Left ventricle myocardium superior (tissue), 1 donor: ENCODE results near the gene ZNF385D. TPM values are rescaled to one million over a fixed set of nuclear protein-coding genes. Genes with fewer than 3 reads are reported as not detected.

Source experiments
- ATAC-seq: fragments of 200-7000 bp; cut with Tn5 transposase; one replicate; pipeline ENCODE4 v1.9.1; 2020; ENCODE audit warnings: mild to moderate bottlenecking, moderate library complexity
- DNase-seq: peaks from one replicate; pipeline ENCODE4 v3.0.0-alpha.2; 2020
- intact Hi-C: fragments of 100-400 bp; cut with micrococcal nuclease; formaldehyde crosslinking; loops from one replicate; pipeline ENCODE4 v1.11.0; 2022
- total RNA-seq: library from RNA; stranded (reverse); fragmentation: NEBNext Ultra II Directional; extraction: Animal tissue kit (Norgen Biotek cat#: 25700); gene quantifications from one replicate; pipeline ENCODE4 v1.2.1, GENCODE V29; 2021
- donor health status: DM: no; HTN: yes; CAD: no; lungs with severe emphysema.

The ZNF385D gene
- total RNA-seq, 1 donor from 2014 or later = 2.8 TPM

- DNase-seq (no peak), ATAC-seq (no peak)
- intact Hi-C loops = no loop called here
Measured at GRCh38 chr3:21638488-21638887, 112.5 kb downstream of the ZNF385D start.

- intact Hi-C loops = no loop called here
- ATAC-seq (no peak), DNase-seq (no peak)
Measured at GRCh38 chr3:21634112-21634511, 116.9 kb downstream of the ZNF385D start.

- intact Hi-C loops = no loop called here
- no peak for DNase-seq
- no peak for ATAC-seq
Measured at GRCh38 chr3:21624524-21624923, 126.5 kb downstream of the ZNF385D start.

DNA sequence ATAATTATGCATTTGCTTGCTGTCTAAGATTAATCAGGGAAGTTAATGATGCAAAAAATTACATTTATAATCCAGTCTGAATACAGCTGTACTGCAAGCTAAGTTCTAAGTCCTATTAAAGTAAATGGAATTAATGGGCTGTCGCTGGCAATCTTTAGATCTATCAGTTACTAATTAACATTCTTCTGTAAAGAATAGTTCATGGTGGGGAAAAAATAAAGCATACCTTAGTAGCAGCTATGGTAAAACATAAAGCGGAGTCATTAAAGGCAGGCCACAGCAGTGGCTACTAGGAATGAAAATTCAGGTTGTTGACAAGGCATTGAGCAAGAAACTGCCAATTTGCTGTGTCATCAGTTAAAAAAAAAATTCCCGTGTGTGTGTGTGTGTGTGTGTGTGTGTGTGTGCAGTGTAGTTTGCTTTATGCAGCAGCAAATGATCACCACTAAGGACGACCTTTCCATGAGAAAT lies 129.8 kb downstream of the ZNF385D start:
- DNase-seq (no peak), ATAC-seq (no peak)
- intact Hi-C loops = no loop called here

DNA sequence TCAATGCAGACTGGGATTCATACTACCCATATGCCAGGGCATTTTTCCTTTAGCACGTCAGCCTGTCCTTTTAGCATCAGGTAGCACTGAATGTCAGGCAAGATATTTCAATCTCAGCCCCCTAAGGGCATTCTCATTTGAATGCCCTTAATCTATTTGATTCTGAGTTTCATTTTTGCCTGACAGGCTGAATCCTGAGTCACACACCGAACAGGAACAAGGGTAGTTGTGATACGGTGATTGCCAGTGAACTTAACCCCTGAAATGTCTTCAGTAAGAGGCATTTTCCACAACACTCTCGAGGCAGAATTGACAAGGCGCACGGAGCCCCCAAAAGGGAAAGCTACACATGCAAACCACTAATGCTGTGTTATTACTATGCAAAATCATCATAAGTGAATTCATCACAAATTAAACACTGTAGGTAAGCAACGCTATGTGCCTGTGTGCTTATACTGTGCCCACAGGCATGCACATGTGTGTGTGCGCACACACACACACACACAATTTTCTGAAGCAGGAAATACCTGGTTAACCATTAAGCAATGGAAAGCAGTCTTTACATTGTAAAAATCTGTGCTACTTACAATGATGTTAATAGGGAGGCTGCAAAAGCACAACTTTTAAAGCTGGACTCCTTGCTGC lies 130.4 kb downstream of the ZNF385D start:
- no peak for ATAC-seq
- intact Hi-C loops = no loop called here
- DNase-seq = no peak

DNA sequence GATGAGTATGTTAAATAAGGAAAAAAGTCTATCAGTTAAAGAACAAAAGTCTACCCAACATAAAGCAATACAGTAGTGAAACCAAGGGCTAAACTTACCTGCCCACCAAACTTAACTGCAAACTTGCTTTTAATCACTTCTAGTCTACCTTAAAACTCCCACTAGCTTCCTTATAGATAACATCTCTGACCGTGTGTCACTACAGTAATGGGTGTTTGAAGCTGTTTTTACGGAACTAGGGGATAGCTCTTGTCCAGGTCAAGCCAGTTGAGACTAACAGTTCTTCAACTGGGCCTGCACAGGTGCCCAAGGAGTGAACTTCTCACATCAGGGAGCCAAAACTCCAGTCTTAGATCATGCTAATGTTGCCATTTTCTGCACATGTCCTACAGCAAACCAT lies 132.3 kb downstream of the ZNF385D start:
- ATAC-seq (no peak), DNase-seq (no peak)
- intact Hi-C loops = no loop called here

- DNase-seq = no peak
- no peak for ATAC-seq
- intact Hi-C loops = no loop called here
Measured at GRCh38 chr3:21613372-21614070, 137.5 kb downstream of the ZNF385D start.

DNA sequence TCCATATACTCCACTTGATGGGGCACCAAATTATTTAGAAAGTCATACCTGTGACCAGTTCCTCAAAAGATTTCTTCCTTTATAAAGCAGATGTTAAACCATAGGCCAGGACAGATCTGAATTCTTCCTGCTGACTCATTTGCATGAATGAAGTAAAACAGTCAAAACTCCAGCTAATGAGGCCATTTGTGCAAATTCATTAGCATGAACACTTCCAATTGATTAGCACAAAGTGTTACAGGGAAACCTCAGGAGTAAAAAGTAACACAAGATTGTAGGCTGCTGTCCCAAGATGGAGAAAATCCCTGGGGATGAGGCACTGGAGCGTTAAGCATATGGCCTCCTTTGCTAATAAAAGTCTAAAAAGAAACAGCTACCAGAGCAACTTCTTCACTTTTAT lies 149.8 kb downstream of the ZNF385D start:
- DNase-seq = no peak
- intact Hi-C loops = no loop called here
- ATAC-seq = no peak

DNA sequence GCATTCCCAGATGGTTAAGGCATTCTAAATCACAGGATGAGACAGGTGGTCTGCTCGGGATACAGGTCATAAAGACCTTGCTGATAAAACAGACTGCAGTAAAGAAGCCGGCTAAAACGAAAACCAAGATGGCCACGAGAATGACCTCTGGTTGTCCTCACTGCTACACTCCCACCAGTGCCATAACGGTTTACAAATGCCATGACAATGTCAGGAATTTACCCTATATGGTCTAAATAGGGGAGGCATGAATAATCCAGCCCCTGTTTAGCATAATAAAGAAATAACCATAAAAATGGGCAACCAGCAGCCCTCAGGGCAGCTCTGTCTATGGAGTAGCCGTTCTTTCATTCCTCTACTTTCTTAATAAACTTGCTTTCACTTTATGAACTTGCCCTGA lies 151.1 kb downstream of the ZNF385D start:
- intact Hi-C loops = no loop called here
- ATAC-seq (no peak), DNase-seq (no peak)

DNA sequence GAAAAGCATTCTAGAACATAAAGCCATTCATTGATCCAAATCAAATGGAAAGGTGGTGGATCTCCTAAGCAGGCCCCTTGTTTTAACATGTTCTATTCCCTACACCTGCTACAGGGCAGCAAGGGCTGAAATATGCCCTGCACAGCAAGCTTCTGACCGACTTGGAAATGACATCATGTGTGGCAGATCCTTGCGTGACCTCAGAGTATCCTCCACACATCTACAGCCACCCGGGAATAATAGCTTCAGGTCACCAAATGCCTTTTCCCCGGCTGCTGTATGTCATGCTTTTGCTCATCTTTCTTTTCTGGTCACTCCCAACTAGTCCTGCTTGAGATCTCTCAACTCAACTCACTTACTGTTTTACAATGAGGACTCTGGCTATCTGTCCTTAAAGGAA lies 158.2 kb downstream of the ZNF385D start:
- DNase-seq (no peak), ATAC-seq (no peak)
- intact Hi-C loops = no loop called here

GRCh38 chr3:21587894-21588293 lies 163.1 kb downstream of the ZNF385D start:
- ATAC-seq = no peak
- DNase-seq = no peak
- intact Hi-C loops = no loop called here

DNA sequence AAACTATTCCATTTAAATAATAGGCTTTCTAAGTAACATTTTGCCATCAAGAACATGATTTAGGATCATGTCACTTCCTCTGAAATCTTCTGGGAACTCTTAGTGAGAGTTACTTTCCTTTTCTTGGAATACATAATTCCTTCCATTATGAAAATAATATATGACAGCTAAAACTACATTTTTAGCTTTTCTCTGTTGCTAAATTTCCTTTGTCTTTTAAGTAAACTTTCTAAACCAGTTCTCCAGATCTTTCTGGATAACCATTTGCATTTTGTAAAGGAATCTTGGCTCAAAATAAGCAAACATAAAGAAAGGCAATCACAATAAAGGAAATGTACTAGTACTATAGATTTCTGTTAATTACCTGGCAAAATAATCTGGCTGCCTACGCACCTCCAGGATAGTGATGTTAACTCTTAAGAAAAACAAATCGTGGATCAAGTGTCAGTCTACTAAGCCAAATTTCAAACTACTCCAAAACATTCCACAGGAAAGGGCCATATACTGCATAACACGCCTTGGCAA lies 165.7 kb downstream of the ZNF385D start:
- ATAC-seq = no peak
- DNase-seq = no peak
- intact Hi-C loops = no loop called here

GRCh38 chr3:21573291-21573690 lies 177.7 kb downstream of the ZNF385D start:
- DNase-seq = no peak
- intact Hi-C loops = no loop called here
- no peak for ATAC-seq

GRCh38 chr3:21564531-21564930 lies 186.5 kb downstream of the ZNF385D start:
- DNase-seq (no peak), ATAC-seq (no peak)
- intact Hi-C loops = no loop called here

- intact Hi-C loops = no loop called here
- DNase-seq = no peak
- peak; percentile 51 for ATAC-seq
Measured at GRCh38 chr3:21562243-21562642, 188.8 kb downstream of the ZNF385D start.

GRCh38 chr3:21561472-21561871 lies 189.5 kb downstream of the ZNF385D start:
- DNase-seq (no peak), ATAC-seq (no peak)
- intact Hi-C loops = no loop called here

- no peak for ATAC-seq
- intact Hi-C loops = no loop called here
- no peak for DNase-seq
Measured at GRCh38 chr3:21551019-21551418, 200.0 kb downstream of the ZNF385D start.

- ATAC-seq (no peak), DNase-seq (no peak)
- intact Hi-C loops = no loop called here
Measured at GRCh38 chr3:21544076-21544462, 206.9 kb downstream of the ZNF385D start.

DNA sequence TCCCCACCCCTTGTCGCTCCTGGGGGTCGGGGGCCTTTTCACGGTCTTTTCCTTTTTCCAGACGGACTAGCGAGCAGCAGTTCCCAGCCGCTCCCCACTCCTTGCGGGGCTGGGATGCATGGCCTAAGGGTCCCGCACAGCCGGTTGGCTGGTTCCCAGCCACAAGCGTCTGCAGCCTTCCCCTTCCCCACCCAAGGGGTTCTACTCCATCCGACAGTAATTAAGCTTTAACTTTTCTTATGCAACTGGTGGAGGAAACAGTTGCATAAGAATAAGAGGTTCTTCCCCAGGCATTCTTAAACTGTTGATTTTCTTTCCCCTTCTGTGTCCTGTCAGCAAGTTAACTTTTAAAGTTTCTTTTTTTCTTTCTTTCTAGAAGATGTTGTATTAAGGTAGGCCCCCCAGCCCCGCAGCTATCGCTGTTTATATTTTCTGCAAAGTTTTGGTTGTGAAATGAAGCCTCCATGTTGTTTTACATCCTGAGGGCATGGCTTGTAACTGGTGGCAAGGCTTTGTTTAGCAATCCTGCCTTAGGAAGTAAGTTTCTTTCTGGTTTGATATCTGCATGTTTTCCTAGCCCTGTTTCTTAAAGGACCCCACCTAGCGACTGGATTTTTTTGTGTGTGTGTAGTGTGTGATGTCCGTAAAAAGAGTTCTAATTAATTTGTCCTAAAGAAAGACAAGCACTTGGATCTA lies 207.5 kb downstream of the ZNF385D start:
- intact Hi-C loops = no loop called here
- DNase-seq (no peak), ATAC-seq (no peak)

DNA sequence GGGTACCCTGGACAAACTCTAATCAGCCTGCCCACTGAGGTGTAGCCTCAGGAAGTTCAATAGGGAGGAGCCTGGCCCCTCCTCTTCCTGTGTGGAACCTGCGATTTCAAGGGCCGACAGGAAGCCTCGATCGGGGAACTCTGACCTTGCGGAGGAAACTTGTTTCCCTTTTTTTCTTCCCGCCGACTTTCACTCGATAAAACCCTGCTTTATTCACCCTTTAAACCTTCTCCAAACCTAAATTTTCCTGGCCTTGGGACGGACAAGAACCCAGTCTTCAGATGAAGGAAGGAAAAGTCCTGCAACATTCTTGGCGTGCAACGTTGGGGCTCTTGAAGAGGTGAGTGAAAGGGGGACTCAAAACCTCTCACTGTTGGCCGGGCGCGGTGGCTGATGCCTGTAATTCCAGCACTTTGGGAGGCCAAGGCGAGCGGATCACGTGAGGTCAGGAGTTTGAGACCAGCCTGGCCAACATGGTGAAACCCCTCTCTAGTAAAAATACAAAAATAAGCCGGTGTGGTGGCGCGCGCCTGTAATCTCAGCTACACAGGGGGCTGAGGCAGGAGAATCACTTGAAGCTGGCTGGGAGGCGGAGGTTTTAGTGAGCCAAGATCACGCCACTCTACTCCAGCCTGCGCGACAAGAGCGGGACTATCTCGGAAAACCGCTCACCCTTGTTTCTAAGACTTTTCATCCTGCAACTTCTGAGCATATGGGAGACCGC lies 208.2 kb downstream of the ZNF385D start:
- no peak for DNase-seq
- no peak for ATAC-seq
- intact Hi-C loops = no loop called here
